Vagina (tissue), 2 donors: Measurements from ENCODE around the gene KLK13.

Source experiments
- POLR2A ChIP-seq, 2 donors: fragments of 450-650 bp; IDR thresholded peaks; one replicate each; pipeline ENCODE4 v1.6.1; 2017; ENCODE audit warnings: antibody characterized with exemption in 2 of 2, mild to moderate bottlenecking in 2 of 2, moderate library complexity in 2 of 2
- TF ChIP-seq, protein P1 (sequence below), 3 experiments: fragments of 450-650 bp in 2 of 3; fragments of 200-600 bp in 1 of 3; sonication (generic) in 1 of 3; IDR thresholded peaks; one replicate each; pipeline ENCODE4 v1.5.1; 2017 to 2019; ENCODE audit warnings: antibody characterized with exemption in 3 of 3, mild to moderate bottlenecking in 2 of 3, moderate library complexity in 2 of 3

DNA sequence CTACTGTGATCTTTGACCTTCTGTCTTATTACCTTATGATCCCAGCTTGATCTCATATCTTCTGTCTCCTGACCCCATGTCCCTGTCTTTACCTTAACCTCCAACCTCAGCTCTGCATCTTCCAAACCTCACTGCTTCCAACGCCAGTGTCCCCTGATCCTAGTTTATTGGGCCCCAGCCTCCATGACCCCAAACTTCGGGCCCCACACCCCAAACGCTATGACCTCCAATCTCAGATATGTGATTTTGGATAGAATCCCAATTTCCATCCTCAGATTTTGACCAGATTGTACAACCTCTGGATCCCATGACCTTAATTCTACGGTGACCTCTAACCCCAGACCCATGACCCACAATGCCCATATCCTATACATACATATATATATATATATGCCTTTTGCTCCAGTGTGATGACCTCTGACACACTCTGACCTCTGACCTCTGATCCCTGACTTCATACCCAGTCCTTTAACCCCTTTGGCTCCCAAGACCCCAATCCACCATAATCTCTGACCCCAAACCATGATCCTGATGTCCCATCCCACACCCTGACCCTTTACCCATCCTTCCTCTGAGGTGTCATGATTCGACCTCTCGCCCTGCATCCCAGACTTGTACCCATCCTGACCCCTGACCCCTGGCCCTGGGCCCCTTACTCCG is 33.5 kb downstream of the KLK13 start:
- TF ChIP-seq, protein P1, sequence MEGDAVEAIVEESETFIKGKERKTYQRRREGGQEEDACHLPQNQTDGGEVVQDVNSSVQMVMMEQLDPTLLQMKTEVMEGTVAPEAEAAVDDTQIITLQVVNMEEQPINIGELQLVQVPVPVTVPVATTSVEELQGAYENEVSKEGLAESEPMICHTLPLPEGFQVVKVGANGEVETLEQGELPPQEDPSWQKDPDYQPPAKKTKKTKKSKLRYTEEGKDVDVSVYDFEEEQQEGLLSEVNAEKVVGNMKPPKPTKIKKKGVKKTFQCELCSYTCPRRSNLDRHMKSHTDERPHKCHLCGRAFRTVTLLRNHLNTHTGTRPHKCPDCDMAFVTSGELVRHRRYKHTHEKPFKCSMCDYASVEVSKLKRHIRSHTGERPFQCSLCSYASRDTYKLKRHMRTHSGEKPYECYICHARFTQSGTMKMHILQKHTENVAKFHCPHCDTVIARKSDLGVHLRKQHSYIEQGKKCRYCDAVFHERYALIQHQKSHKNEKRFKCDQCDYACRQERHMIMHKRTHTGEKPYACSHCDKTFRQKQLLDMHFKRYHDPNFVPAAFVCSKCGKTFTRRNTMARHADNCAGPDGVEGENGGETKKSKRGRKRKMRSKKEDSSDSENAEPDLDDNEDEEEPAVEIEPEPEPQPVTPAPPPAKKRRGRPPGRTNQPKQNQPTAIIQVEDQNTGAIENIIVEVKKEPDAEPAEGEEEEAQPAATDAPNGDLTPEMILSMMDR (IDR thresholded peaks at IDR 0.05): no peak
- TF ChIP-seq POLR2A (IDR thresholded peaks at IDR 0.05): no peak
